Measurements from ENCODE around the gene EXOC1. TPM values are rescaled to one million over a fixed set of nuclear protein-coding genes. Genes with fewer than 3 reads are reported as not detected.

EXOC1 gene
- total RNA-seq, 1 experiment from 2014 or later, result 21.2 TPM

GRCh38 chr4:55859711-55860110 lies 6.3 kb downstream of the EXOC1 start:
- Histone ChIP-seq H3K18ac (ENCODE audit: insufficient read length, low read depth, low read length) (no peak overlapping the region), H3K23ac (ENCODE audit: insufficient read length, low read depth, low read length) (no peak overlapping the region), H3T11ph (ENCODE audit: low read length) (no peak overlapping the region), H2AFZ (ENCODE audit: low read length) (no peak overlapping the region), H2BK20ac (ENCODE audit: low read depth, low read length, poor library complexity, severe bottlenecking) (no peak overlapping the region), H2BK12ac (ENCODE audit: insufficient read length, low read depth, low read length) (no peak overlapping the region), H3K27me3 (ENCODE audit: insufficient read depth, low read length) (no peaks in the 10 kb centered on the region), H2BK5ac (ENCODE audit: insufficient read length, low read length) (no peak overlapping the region), H3K4me1 (ENCODE audit: insufficient read depth, low read length) (no peaks in the 10 kb centered on the region), H4K20me1 (ENCODE audit: control insufficient read depth, insufficient read depth, insufficient read length) (no peaks in the 10 kb centered on the region), H2BK15ac (ENCODE audit: low read depth, low read length) (no peak overlapping the region), H3K56ac (ENCODE audit: insufficient read length, low read depth, low read length) (no peak overlapping the region), H3K9me3 (ENCODE audit: control insufficient read depth, low read depth, low read length) (no peaks in the 10 kb centered on the region), H3K4me2 (ENCODE audit: insufficient read depth, insufficient read length, low read length) (no peak overlapping the region), H4K91ac (ENCODE audit: insufficient read length, low read depth, low read length) (no peak overlapping the region), H3K27ac (ENCODE audit: insufficient read length, low read depth, low read length) (no peak overlapping the region), H3K4ac (ENCODE audit: low read depth, low read length) (no peak overlapping the region), H3K79me1 (ENCODE audit: insufficient read depth, low read depth, low read length, poor library complexity, severe bottlenecking) (no peaks in the 10 kb centered on the region), H2AK5ac (ENCODE audit: insufficient read length, low read length) (no peak overlapping the region), H4K5ac (ENCODE audit: insufficient read length, low read depth, low read length) (no peak overlapping the region), H3K79me2 (ENCODE audit: insufficient read depth, low read length) (0 out of 2 replicates have a peak, but pooled peaks cover 2% of the 10 kb centered on the region), H3K14ac (ENCODE audit: insufficient read depth, low read length) (no peak overlapping the region), H3K23me2 (ENCODE audit: insufficient read length, low read depth, low read length, poor library complexity, severe bottlenecking) (no peaks in the 10 kb centered on the region), H4K8ac (replicated peaks; ENCODE audit: insufficient read length, low read depth, low read length) (no peak overlapping the region), H3K9ac (ENCODE audit: extremely low read depth, insufficient read length, low read length) (no peak overlapping the region), H2BK120ac (ENCODE audit: low read depth, low read length, poor library complexity, severe bottlenecking) (no peak overlapping the region)
- DNase-seq, result no peak
- H3K36me3 Mint-ChIP-seq (ENCODE audit: insufficient read depth in 1 of 3, low read depth in 3 of 3), result peaks cover 0 to 8% (median 0%) of the 10 kb centered on the region in 3 experiments; a peak in 3 of 7 replicates
- H3K9me3 Mint-ChIP-seq, result no peaks in the 10 kb centered on the region
- WGBS (ENCODE audit: extremely low coverage, insufficient read length, low lambda C conversion rate), result no CpG with 5 or more reads among the region's 2 CpGs
- H3K4me3 Mint-ChIP-seq, result no peak overlapping the region
- no peaks in the 10 kb centered on the region for H3K27me3 Mint-ChIP-seq (ENCODE audit: low read depth)
- TF ChIP-seq, protein P1, sequence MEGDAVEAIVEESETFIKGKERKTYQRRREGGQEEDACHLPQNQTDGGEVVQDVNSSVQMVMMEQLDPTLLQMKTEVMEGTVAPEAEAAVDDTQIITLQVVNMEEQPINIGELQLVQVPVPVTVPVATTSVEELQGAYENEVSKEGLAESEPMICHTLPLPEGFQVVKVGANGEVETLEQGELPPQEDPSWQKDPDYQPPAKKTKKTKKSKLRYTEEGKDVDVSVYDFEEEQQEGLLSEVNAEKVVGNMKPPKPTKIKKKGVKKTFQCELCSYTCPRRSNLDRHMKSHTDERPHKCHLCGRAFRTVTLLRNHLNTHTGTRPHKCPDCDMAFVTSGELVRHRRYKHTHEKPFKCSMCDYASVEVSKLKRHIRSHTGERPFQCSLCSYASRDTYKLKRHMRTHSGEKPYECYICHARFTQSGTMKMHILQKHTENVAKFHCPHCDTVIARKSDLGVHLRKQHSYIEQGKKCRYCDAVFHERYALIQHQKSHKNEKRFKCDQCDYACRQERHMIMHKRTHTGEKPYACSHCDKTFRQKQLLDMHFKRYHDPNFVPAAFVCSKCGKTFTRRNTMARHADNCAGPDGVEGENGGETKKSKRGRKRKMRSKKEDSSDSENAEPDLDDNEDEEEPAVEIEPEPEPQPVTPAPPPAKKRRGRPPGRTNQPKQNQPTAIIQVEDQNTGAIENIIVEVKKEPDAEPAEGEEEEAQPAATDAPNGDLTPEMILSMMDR (conservative IDR thresholded peaks at IDR 0.05), result no peak
- no peak overlapping the region for H3K27ac Mint-ChIP-seq
- H3K4me1 Mint-ChIP-seq, result peaks cover 4 to 9% of the 10 kb centered on the region in 2 experiments; a peak in 3 of 4 replicates
